ENCODE measurements around the gene SCOC. TPM values are rescaled to one million over a fixed set of nuclear protein-coding genes. Genes with fewer than 3 reads are reported as not detected.

The SCOC gene
- total and polyA plus RNA-seq, 10 of the 15 experiments (the other 5 are each of a cell fraction or from before 2014, with no cell fraction given): 28.2 to 154 (median 54.0) TPM

- TF ChIP-seq REST (IDR thresholded peaks at IDR 0.05; ENCODE audit: low read depth, low read length): no peak
- no peak for TF ChIP-seq EZH2 (IDR thresholded peaks at IDR 0.05; ENCODE audit: borderline replicate concordance, control insufficient read depth, low read depth, low read length)
- TF ChIP-seq KDM1A (IDR thresholded peaks at IDR 0.05; ENCODE audit: borderline replicate concordance): no peak
- TF ChIP-seq CTCF (IDR thresholded peaks at IDR 0.05 in 2 of 3, conservative IDR thresholded peaks at IDR 0.05 in 1 of 3; ENCODE audit: control insufficient read depth in 2 of 3, extremely low read depth in 1 of 3, insufficient read depth in 1 of 3, low read depth in 3 of 3, low read length in 3 of 3): peak; percentile 68 to 77 (median 74)
- no peak for TF ChIP-seq BCL11A (IDR thresholded peaks at IDR 0.05; ENCODE audit: low read depth, low read length)
- no peak for TF ChIP-seq ZNF207 (IDR thresholded peaks at IDR 0.05; ENCODE audit: borderline replicate concordance)
- no peak for TF ChIP-seq MYB (IDR thresholded peaks at IDR 0.05; ENCODE audit: borderline replicate concordance, low read depth, low read length)
- no peak for TF ChIP-seq E2F4 (IDR thresholded peaks at IDR 0.05; ENCODE audit: low read depth, low read length)
- no peak for TF ChIP-seq FOXM1 (IDR thresholded peaks at IDR 0.05; ENCODE audit: low read depth, low read length)
- TF ChIP-seq NFYA (IDR thresholded peaks at IDR 0.05; ENCODE audit: borderline replicate concordance, low read depth, low read length): no peak
- no peak for TF ChIP-seq TARDBP (IDR thresholded peaks at IDR 0.05; ENCODE audit: borderline replicate concordance)
- no peak for TF ChIP-seq SUZ12 (IDR thresholded peaks at IDR 0.05; ENCODE audit: unreplicated experiment)
- no peak for TF ChIP-seq HCFC1 (IDR thresholded peaks at IDR 0.05; ENCODE audit: low read length)
- peak; percentile 85 for TF ChIP-seq PKNOX1 (IDR thresholded peaks at IDR 0.05)
- TF ChIP-seq SMC3 (IDR thresholded peaks at IDR 0.05; ENCODE audit: borderline replicate concordance, low read length): peak; percentile 34; the same call in 1 of the 2 replicates
- TF ChIP-seq CEBPZ (IDR thresholded peaks at IDR 0.05; ENCODE audit: low read depth, low read length): no peak
Measured at GRCh38 chr4:140359562-140360427, 13.7 kb upstream of the SCOC start (continued).

All from GM12878 (cell line).